ENCODE results near the gene ZBTB7B.
"Not testable (repeated sequence)": the region's sequence is repeated elsewhere in the genome, so short reads cannot be mapped to it uniquely, and the experiment has no call there.

ZBTB7B gene

DNA sequence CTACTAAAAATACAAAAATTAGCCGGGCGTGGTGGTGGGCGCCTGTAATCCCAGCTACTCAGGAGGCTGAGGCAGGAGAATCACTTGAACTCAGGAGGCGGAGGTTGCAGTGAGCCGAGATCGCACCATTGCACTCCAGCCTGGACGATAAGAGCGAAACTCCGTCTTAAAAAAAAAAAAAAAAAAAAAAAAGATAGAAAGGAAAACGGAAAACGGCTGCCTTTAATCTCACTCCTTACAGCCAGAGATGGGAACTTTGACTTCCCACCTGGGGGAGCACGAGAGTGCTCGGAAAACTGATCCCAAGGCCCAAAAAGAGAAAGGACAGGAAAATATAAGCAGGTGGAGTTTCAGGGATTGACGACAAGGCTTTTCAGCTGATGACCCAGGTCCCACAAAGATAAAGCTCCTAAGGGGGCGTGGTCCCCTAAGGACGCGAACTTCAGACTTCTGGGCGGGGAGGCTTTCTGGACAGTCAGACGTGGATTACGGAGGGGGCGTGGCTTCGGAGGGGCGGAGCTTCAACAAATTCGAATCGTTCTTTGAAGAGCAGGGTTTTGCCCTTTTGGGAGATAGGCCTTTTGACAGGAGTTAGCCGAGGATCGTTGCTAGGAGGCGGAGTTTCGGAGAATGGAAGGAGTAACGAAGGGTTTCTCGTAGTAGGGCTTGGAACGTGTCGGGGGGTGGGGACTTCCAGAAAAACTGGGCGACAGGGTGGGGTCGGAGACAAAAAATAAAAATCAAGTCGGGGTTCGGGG, 29.1 kb upstream of the ZBTB7B start:
- TF ChIP-seq, protein P1, sequence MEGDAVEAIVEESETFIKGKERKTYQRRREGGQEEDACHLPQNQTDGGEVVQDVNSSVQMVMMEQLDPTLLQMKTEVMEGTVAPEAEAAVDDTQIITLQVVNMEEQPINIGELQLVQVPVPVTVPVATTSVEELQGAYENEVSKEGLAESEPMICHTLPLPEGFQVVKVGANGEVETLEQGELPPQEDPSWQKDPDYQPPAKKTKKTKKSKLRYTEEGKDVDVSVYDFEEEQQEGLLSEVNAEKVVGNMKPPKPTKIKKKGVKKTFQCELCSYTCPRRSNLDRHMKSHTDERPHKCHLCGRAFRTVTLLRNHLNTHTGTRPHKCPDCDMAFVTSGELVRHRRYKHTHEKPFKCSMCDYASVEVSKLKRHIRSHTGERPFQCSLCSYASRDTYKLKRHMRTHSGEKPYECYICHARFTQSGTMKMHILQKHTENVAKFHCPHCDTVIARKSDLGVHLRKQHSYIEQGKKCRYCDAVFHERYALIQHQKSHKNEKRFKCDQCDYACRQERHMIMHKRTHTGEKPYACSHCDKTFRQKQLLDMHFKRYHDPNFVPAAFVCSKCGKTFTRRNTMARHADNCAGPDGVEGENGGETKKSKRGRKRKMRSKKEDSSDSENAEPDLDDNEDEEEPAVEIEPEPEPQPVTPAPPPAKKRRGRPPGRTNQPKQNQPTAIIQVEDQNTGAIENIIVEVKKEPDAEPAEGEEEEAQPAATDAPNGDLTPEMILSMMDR (IDR thresholded peaks at IDR 0.05), result no peak
- Histone ChIP-seq H3K4me3 (peak overlapping the region; percentile 78), H3K27ac (peak overlapping the region; percentile 98)
- peak; percentile 99 for DNase-seq (ENCODE audit: low spot score)

DNA sequence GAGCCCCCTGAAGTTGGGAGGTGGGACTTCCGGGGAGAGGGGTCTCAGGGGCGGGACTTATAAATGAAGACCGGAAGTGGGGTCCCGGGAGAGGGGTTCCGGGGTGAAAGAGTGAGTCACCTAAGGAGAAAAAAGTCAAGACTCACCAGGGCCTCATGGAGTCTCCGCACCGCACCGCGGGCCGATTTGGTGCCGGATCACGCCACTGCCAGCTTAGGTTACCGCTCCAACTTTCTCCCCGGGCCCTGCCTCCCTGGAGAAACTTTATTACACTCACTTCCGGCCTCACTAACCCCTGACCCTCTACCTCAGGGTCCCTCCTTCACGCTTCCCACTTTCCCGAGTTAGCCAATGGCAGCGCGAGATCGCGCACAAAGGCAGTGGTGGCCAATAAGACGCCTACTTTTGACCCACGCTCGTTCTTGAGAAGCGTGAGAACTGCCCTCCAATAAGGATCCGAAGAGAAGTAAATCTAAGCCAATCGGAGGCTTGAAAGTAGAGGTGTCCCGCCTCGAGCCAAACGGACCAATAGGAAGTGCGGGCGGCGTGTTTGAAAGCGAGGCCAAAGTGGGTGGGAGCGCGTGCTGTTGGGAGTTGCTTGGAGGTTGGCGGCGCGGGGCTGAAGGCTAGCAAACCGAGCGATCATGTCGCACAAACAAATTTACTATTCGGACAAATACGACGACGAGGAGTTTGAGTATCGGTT, 28.3 kb upstream of the ZBTB7B start, which contains the start of gene CKS1B:
TSS of gene CKS1B (plus strand) at position 580 of the 706 bp plus-strand sequence. CDS start at position 645, 65 bp downstream.
- Histone ChIP-seq H3K4me3 (peak within 1 kb of the TSS; percentile 78), H3K27ac (peak within 1 kb of the TSS; percentile 98)
- DNase-seq (ENCODE audit: low spot score), result peak; percentile 99
- TF ChIP-seq, protein P1 (IDR thresholded peaks at IDR 0.05), result no peak

DNA sequence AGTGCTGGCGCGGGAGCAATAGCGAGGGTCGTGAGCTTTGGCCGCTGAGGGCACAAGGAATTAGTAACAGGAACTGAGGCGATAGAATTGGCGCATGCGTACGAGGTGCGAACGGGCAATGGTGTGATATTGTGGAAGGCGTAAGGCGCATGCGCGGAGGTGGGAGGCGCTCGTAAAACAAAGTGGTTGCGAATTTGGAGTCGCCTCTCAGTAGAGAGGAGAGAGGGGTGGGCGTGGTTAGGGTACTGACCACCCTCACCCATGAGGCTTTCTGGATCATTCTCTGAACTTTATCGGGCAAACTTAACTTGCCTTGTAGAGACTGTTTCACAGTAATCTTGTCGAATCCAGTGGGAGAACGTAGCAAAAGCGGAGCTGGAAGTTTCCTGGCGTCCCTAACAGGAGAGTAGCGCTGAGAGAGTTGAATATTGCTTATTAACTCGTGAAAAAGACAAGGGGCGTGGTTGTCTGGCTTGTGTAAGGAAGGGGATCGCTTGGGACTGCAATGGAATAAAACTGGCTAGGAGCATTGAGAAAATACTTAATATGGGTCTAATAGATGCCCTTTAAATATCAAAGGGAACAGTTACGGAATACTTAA, 27.7 kb upstream of the ZBTB7B start:
- peak overlapping the region; percentile 86 to 98 for H3K27ac ChIP-seq
- peak; percentile 97 for DNase-seq (ENCODE audit: low spot score)
- TF ChIP-seq, protein P1 (IDR thresholded peaks at IDR 0.05), result no peak

DNA sequence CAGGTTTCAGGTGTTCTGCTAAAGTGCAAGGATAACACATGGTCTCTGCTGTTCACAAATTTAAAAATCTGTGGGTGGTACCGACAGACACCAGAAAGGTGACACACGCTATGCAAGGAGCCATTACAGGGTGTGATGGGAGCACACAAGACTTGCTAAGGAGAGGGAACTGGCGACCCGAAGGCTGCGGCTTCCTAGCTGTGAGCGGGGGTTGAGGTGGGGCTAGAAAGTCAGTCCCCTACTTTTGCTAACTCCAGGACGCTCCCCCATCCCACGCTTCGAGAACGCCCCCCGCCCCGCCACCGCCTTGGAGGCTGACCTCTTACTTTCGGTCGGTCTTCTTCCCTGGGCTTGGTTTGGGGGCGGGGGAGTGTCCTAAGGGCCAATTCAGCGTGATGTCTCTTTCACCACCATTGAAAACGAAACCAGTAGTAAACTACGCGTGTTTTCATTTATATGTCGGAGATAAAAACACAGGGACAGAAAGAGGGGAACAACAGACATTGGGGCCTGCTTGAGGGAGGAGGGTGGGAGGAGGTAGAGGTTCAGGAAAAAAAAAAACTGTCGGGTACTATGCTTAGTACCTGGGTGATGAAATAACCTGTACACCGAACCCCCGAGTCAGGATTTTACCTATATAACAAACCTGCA, 27.1 kb upstream of the ZBTB7B start:
- Histone ChIP-seq H3K27ac (peak overlapping the region; percentile 86 to 98), H3K4me3 (peak overlapping the region; percentile 78)
- TF ChIP-seq, protein P1 (IDR thresholded peaks at IDR 0.05), result no peak
- peak; percentile 88 for DNase-seq (ENCODE audit: low spot score)

More for the DNA sequence above, 27.7 kb upstream of the ZBTB7B start:
- H3K4me3 ChIP-seq, result peak overlapping the region; percentile 78

DNA sequence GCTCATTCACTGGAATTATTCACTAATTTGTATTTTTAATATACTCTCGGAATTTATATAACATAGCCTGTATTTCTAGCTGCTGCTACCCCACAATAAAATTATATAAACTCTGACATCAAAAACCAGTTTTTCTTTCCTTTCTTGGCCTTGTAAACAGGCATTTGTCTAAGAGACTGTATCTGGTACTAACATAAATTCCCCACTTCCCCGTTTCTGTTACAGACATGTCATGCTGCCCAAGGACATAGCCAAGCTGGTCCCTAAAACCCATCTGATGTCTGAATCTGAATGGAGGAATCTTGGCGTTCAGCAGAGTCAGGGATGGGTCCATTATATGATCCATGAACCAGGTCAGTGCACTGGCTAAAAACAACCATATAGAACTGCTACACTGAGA, 24.8 kb upstream of the ZBTB7B start:
- not testable (repeated sequence) for H3K4me3 ChIP-seq; DNase-seq (ENCODE audit: low spot score); H3K27ac ChIP-seq

DNA sequence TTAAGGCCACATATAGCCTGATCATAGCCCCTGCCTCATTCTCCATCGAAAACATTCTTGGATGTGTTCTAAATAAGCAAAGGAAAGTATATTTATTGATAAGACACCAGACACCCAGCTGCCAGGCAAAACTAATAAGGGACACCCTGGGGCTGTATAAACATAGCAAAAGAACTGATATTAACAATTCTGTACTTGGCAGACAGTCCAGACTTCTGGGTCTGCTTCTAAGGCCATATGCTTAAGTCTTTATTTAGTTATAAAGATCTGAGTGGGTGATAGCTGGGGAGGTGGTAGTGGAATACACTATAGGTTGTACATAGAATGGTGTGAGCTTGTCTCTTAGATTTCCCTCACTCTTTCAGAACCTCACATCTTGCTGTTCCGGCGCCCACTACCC, 24.2 kb upstream of the ZBTB7B start:
- no peak overlapping the region for H3K27ac ChIP-seq
- H3K4me3 ChIP-seq, result no peak overlapping the region
- TF ChIP-seq, protein P1 (IDR thresholded peaks at IDR 0.05), result no peak
- DNase-seq (ENCODE audit: low spot score), result no peak

DNA sequence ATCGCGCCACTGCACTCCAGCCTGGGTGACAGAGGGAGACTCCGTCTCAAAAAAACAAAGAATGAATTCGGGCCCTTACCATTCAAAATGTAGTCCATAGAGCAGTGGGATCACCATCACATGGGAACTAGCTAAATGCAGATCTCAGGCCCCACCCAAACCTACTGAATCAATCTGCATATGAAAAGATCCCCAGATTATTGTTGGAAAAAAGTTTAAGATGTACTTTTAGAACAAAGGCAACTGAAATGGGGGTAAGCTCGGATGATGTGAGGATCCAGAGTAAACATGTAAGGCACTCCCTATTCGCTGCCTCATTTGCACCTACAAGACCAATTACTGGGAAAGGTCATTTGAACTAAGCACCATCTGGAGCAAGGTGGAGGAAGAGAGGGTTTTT, 20.3 kb upstream of the ZBTB7B start:
- no peak overlapping the region for H3K27ac ChIP-seq
- no peak for DNase-seq (ENCODE audit: low spot score)
- TF ChIP-seq, protein P1 (IDR thresholded peaks at IDR 0.05), result no peak
- H3K4me3 ChIP-seq, result peak overlapping the region; percentile 63

Data from coronary artery (tissue), 2 donors.